Measurements from ENCODE around the gene RELN. TPM values are rescaled to one million over a fixed set of nuclear protein-coding genes. Genes with fewer than 3 reads are reported as not detected.

The RELN gene
- total and polyA plus RNA-seq, 12 donors, result 0.22 to 1.9 (median 0.93) TPM

DNA sequence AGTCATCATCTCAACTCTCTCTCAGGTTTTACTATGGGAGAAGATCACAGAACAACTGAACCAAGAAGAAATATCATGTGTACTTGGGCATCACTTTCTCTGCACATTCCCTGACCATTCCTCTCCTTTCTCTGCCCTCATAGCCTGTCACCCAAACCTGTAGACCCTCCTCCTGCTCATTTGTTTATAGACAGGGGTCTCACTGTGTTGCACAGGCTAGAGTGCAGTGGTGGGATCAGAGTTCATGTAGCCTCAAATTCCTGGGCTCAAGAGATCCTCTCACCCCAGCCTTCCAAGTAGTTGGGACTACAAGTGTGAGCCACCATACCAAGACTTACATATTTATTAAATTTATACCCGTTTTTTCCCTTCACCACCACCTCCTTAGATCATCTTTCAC, 282.7 kb downstream of the RELN start:
- H3K9me3 ChIP-seq, result no peaks in the 10 kb centered on the region
- intact Hi-C loops (cut with DNase I), result no loop called here
- H3K27ac ChIP-seq, result no peak overlapping the region
- no peaks in the 10 kb centered on the region for H3K27me3 ChIP-seq
- H3K4me3 ChIP-seq, result no peak overlapping the region
- DNase-seq, result no peak
- TF ChIP-seq, protein P1, sequence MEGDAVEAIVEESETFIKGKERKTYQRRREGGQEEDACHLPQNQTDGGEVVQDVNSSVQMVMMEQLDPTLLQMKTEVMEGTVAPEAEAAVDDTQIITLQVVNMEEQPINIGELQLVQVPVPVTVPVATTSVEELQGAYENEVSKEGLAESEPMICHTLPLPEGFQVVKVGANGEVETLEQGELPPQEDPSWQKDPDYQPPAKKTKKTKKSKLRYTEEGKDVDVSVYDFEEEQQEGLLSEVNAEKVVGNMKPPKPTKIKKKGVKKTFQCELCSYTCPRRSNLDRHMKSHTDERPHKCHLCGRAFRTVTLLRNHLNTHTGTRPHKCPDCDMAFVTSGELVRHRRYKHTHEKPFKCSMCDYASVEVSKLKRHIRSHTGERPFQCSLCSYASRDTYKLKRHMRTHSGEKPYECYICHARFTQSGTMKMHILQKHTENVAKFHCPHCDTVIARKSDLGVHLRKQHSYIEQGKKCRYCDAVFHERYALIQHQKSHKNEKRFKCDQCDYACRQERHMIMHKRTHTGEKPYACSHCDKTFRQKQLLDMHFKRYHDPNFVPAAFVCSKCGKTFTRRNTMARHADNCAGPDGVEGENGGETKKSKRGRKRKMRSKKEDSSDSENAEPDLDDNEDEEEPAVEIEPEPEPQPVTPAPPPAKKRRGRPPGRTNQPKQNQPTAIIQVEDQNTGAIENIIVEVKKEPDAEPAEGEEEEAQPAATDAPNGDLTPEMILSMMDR (IDR thresholded peaks at IDR 0.05), result no peak
- H3K36me3 ChIP-seq, result no peaks in the 10 kb centered on the region
- H3K4me1 ChIP-seq, result no peaks in the 10 kb centered on the region
- ATAC-seq, result no peak
- 49 to 65% methylated on average over 1 of the region's 1 CpG for WGBS, 2 donors

DNA sequence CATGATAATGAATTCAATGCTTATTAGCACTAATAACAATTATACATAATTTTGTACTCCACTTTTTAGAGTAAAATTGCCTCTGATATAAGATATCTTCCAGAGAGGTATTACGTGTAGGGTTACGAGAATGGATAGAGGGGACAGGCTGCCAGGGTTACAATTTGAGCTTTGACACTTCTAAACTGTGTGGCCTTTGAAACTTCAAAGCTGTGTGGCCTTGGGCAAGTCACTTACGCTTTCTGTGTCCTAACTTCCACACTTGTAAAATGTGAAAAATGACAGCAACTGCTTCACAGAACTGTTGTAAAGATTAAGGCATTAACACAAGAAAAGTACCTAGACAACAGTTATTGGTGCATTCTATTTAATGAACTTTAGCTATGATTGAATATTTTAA, 283.9 kb downstream of the RELN start:
- no peak for ATAC-seq
- TF ChIP-seq, protein P1 (IDR thresholded peaks at IDR 0.05), result no peak
- DNase-seq, result no peak
- H3K9me3 ChIP-seq, result no peaks in the 10 kb centered on the region
- H3K27me3 ChIP-seq, result peaks cover 0 to 1% (median 0%) of the 10 kb centered on the region in 7 donors
- intact Hi-C loops (cut with DNase I), result no loop called here
- no peaks in the 10 kb centered on the region for H3K4me1 ChIP-seq
- H3K27ac ChIP-seq, result no peak overlapping the region
- H3K4me3 ChIP-seq, result no peak overlapping the region
- no peaks in the 10 kb centered on the region for H3K36me3 ChIP-seq
- 60 to 91% methylated on average over 3 of the region's 3 CpGs for WGBS, 2 donors

DNA sequence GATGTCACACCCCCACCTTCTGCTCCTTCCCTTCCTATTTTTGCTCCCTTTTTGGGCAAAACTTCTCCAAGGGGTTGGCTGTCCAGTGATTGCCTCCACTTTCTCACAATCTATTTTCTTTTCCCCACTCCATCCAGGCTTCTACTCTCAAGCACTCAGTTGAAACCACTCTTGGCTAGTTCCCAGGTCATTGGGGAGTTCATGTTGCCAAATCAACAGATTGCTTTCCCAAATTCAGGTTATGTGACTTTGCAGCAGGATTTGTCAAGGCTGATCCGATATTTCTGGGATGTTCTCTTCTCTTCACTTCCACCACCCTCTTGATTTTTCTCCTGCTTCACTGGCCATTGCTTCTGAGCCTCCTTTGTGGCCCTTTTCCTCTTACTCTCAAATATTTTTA, 284.8 kb downstream of the RELN start:
- no peak for ATAC-seq

DNA sequence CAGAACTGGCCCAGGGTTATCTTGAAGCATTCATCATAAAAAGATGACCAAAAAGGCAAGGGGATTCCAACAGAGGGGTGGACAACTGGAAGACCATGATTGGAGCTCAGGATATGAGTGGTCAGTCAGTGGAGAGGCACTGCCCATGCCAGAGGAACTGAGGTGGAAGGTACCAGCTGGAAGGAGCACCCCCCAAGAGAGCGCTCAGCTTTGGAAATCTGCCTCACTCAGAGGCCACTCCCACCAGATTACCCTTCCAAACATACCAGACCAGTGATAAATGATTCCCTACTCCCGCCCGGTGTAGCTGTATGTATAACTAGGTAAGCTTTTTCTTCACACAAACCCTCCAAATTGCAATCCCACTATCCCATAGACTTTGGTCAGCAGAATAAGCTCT, 286.5 kb downstream of the RELN start:
- intact Hi-C loops (cut with DNase I), result no loop called here
- H3K27me3 ChIP-seq, result peaks cover 0 to 3% (median 0%) of the 10 kb centered on the region in 7 donors
- H3K4me1 ChIP-seq, result no peaks in the 10 kb centered on the region
- H3K36me3 ChIP-seq, result no peaks in the 10 kb centered on the region
- TF ChIP-seq, protein P1 (IDR thresholded peaks at IDR 0.05), result no peak
- H3K27ac ChIP-seq, result no peak overlapping the region
- WGBS, 2 donors, result 73 to 77% methylated on average over 3 of the region's 3 CpGs
- no peak overlapping the region for H3K4me3 ChIP-seq
- ATAC-seq, result no peak
- no peaks in the 10 kb centered on the region for H3K9me3 ChIP-seq
- no peak for DNase-seq

More for the DNA sequence above, 284.8 kb downstream of the RELN start:
- no peak overlapping the region for H3K27ac ChIP-seq
- intact Hi-C loops (cut with DNase I), result no loop called here
- H3K4me1 ChIP-seq, result no peaks in the 10 kb centered on the region
- no peak overlapping the region for H3K4me3 ChIP-seq
- no peaks in the 10 kb centered on the region for H3K9me3 ChIP-seq
- peaks cover 0 to 3% (median 0%) of the 10 kb centered on the region in 7 donors for H3K27me3 ChIP-seq
- no peaks in the 10 kb centered on the region for H3K36me3 ChIP-seq
- no peak for DNase-seq
- TF ChIP-seq, protein P1 (IDR thresholded peaks at IDR 0.05), result no peak
- 80 to 85% methylated on average over 1 of the region's 1 CpG for WGBS, 2 donors
